HEK293 (cell line): ENCODE measurements around the gene SLC1A7.

ENCODE experiments used
- CTCF ChIA-PET: fragments of 350-600 bp; formaldehyde crosslinking; extraction: SDS; loops from one replicate; lab custom pipeline; 2021; ENCODE audit warnings: antibody characterized with exemption; lab: Yijun Ruan, JAX
- POLR2A ChIA-PET: fragments of 300-600 bp; formaldehyde crosslinking; extraction: SDS; loops from one replicate; lab custom pipeline; 2020; ENCODE audit warnings: antibody characterized with exemption, inconsistent platforms; lab: Yijun Ruan, JAX
- H3K27ac ChIP-seq: fragments of 200-500 bp; sonication (Bioruptor generic); 2 replicates; pipeline ENCODE4 v1.5.1; 2014; ENCODE audit warnings: low read depth, low read length, control low read depth, inconsistent platforms; ENCODE audit errors: extremely low read depth
- H3K36me3 ChIP-seq, 2 experiments: fragments of 200-500 bp in 1 of 2; sonication (Bioruptor generic) in 1 of 2; 1 replicate in 1 of 2; 2 replicates in 1 of 2; pipeline ENCODE4 v1.5.1; 2014 to 2017; ENCODE audit warnings: inconsistent platforms in 2 of 2, low read length in 2 of 2; ENCODE audit not compliant: control insufficient read depth in 2 of 2, insufficient read depth in 1 of 2
- H3K4me1 ChIP-seq: fragments of 200-500 bp; sonication (Bioruptor generic); 2 replicates; pipeline ENCODE4 v1.5.1; 2014; ENCODE audit warnings: mild to moderate bottlenecking, low read length, inconsistent platforms; ENCODE audit not compliant: control insufficient read depth, insufficient read depth
- H3K4me3 ChIP-seq: 2 replicates; pipeline ENCODE4 v1.5.1; 2011; ENCODE audit warnings: low read depth, mild to moderate bottlenecking, control low read depth, low read length, moderate library complexity
- H3K9me3 ChIP-seq: fragments of 200-500 bp; sonication (Bioruptor generic); 2 replicates; pipeline ENCODE4 v1.5.1; 2014; ENCODE audit warnings: low read depth, low read length, inconsistent platforms; ENCODE audit not compliant: control insufficient read depth, insufficient read depth
- ATF2 ChIP-seq: fragments of 450-650 bp; formaldehyde crosslinking; IDR thresholded peaks from 2 replicates; pipeline ENCODE4 v1.5.1; 2016; ENCODE audit warnings: missing biosample characterization, missing genetic modification characterization, low read depth
- GLIS1 ChIP-seq: fragments of 450-650 bp; formaldehyde crosslinking; IDR thresholded peaks from 2 replicates; pipeline ENCODE4 v1.5.1; 2016; ENCODE audit warnings: missing biosample characterization, missing genetic modification characterization
- PBX3 ChIP-seq: sonication (generic); formaldehyde crosslinking; IDR thresholded peaks from 2 replicates; pipeline ENCODE4 v1.8.1; 2022; ENCODE audit warnings: mild to moderate bottlenecking, moderate library complexity, missing genetic modification reagents
- PRDM4 ChIP-seq: fragments of 450-650 bp; formaldehyde crosslinking; IDR thresholded peaks from 2 replicates; pipeline ENCODE4 v1.5.1; 2017; ENCODE audit warnings: missing biosample characterization, missing genetic modification characterization
- PRDM6 ChIP-seq: fragments of 450-650 bp; formaldehyde crosslinking; IDR thresholded peaks from 2 replicates; pipeline ENCODE4 v1.5.1; 2017; ENCODE audit warnings: missing biosample characterization, missing genetic modification characterization
- SCRT2 ChIP-seq: fragments of 450-650 bp; formaldehyde crosslinking; IDR thresholded peaks from 2 replicates; pipeline ENCODE4 v1.5.1; 2016; ENCODE audit warnings: missing biosample characterization, missing genetic modification characterization
- SP3 ChIP-seq: fragments of 450-650 bp; formaldehyde crosslinking; IDR thresholded peaks from 2 replicates; pipeline ENCODE4 v1.5.1; 2016; ENCODE audit warnings: missing biosample characterization, missing genetic modification characterization
- ZBTB10 ChIP-seq: fragments of 450-650 bp; formaldehyde crosslinking; IDR thresholded peaks from 2 replicates; pipeline ENCODE4 v1.5.1; 2016; ENCODE audit warnings: missing biosample characterization, missing genetic modification characterization
- ZFP37 ChIP-seq: fragments of 450-650 bp; formaldehyde crosslinking; IDR thresholded peaks from 2 replicates; pipeline ENCODE4 v1.5.1; 2016; ENCODE audit warnings: missing biosample characterization, missing genetic modification characterization
- ZIC2 ChIP-seq: fragments of 450-650 bp; formaldehyde crosslinking; IDR thresholded peaks from 2 replicates; pipeline ENCODE4 v1.5.1; 2016; ENCODE audit warnings: missing biosample characterization, missing genetic modification characterization
- ZNF140 ChIP-seq: fragments of 450-650 bp; formaldehyde crosslinking; IDR thresholded peaks from 2 replicates; pipeline ENCODE4 v1.5.1; 2016; ENCODE audit warnings: missing biosample characterization, missing genetic modification characterization
- ZNF23 ChIP-seq: fragments of 450-650 bp; formaldehyde crosslinking; IDR thresholded peaks from 2 replicates; pipeline ENCODE4 v1.5.1; 2016; ENCODE audit warnings: missing biosample characterization, missing genetic modification characterization, borderline replicate concordance
- ZNF274 ChIP-seq, 2 experiments: fragments of 200-500 bp in 1 of 2; fragments of 450-650 bp in 1 of 2; sonication (Bioruptor generic) in 1 of 2; formaldehyde crosslinking in 1 of 2; IDR thresholded peaks; 2 replicates each; pipeline versions ENCODE4 v1.5.1 to v1.6.1; 2014 to 2016; ENCODE audit warnings: borderline replicate concordance in 1 of 2, inconsistent platforms in 1 of 2, low read length in 1 of 2, missing biosample characterization in 1 of 2, missing genetic modification characterization in 1 of 2
- ZNF335 ChIP-seq: fragments of 450-650 bp; formaldehyde crosslinking; conservative IDR thresholded peaks from 2 replicates; pipeline ENCODE4 v1.5.1; 2016; ENCODE audit warnings: missing biosample characterization, missing genetic modification characterization
- ZNF394 ChIP-seq: fragments of 450-650 bp; formaldehyde crosslinking; IDR thresholded peaks from 2 replicates; pipeline ENCODE4 v1.5.1; 2016; ENCODE audit warnings: missing biosample characterization, missing genetic modification characterization, mild to moderate bottlenecking, moderate library complexity, borderline replicate concordance
- ZNF416 ChIP-seq: fragments of 450-650 bp; formaldehyde crosslinking; IDR thresholded peaks from 2 replicates; pipeline ENCODE4 v1.5.1; 2016; ENCODE audit warnings: missing biosample characterization, missing genetic modification characterization
- ZNF48 ChIP-seq: fragments of 450-650 bp; formaldehyde crosslinking; IDR thresholded peaks from 2 replicates; pipeline ENCODE4 v1.5.1; 2016; ENCODE audit warnings: missing biosample characterization, missing genetic modification characterization
- ZNF513 ChIP-seq: fragments of 450-650 bp; IDR thresholded peaks from 2 replicates; pipeline ENCODE4 v1.5.1; 2018; ENCODE audit warnings: missing biosample characterization, missing genetic modification characterization
- ZNF548 ChIP-seq: fragments of 450-650 bp; formaldehyde crosslinking; IDR thresholded peaks from 2 replicates; pipeline ENCODE4 v1.5.1; 2016; ENCODE audit warnings: missing biosample characterization, missing genetic modification characterization
- ZNF654 ChIP-seq: fragments of 450-650 bp; formaldehyde crosslinking; IDR thresholded peaks from 2 replicates; pipeline ENCODE4 v1.5.1; 2016; ENCODE audit warnings: low read depth, missing biosample characterization, missing genetic modification characterization
- ZSCAN30 ChIP-seq: fragments of 450-650 bp; IDR thresholded peaks from 2 replicates; pipeline ENCODE4 v1.5.1; 2018; ENCODE audit warnings: missing biosample characterization, mild to moderate bottlenecking, missing genetic modification characterization, moderate library complexity

SLC1A7 gene

GRCh38 chr1:53116307-53116810 lies 26.1 kb downstream of the SLC1A7 start (continued):
- TF ChIP-seq ZNF416 (no peak), SCRT2 (tag by site-specific recombination) (no peak), PBX3 (CRISPR knock-in tag) (no peak), ZNF394 (tag by site-specific recombination) (no peak), ATF2 (tag by site-specific recombination) (no peak), ZNF274 (IDR thresholded peaks at IDR 0.05; ENCODE audit: low read length) (no peak), ZNF274 (tag by site-specific recombination; IDR thresholded peaks at IDR 0.05; ENCODE audit: borderline replicate concordance) (no peak), ZNF654 (tag by site-specific recombination) (no peak)

GRCh38 chr1:53115403-53116306 lies 26.8 kb downstream of the SLC1A7 start:
- no peaks in the 10 kb centered on the region for H3K9me3 ChIP-seq
- POLR2A ChIA-PET, result no interaction called here
- no peaks in the 10 kb centered on the region for H3K36me3 ChIP-seq
- CTCF ChIA-PET, result interaction anchor here (1.2 kb wide), 1 partner anchor 66 kb away, joined by 3 read pairs; no protein-coding TSS in a partner anchor
- no peak overlapping the region; the same call in 1 of the 2 replicates for H3K27ac ChIP-seq
- H3K4me1 ChIP-seq, result peaks cover 4% of the 10 kb centered on the region; the same call in 1 of the 2 replicates
- H3K4me3 ChIP-seq, result no peak overlapping the region
- no peak; the same call in 1 of the 2 replicates for TF ChIP-seq PRDM6
- TF ChIP-seq ZNF23, result no peak
- TF ChIP-seq GLIS1, result peak; percentile 90
- no peak for TF ChIP-seq ZFP37
- peak; percentile 40; the same call in 1 of the 2 replicates for TF ChIP-seq ZIC2 (tag by site-specific recombination)
- no peak for TF ChIP-seq ATF2 (tag by site-specific recombination)
- TF ChIP-seq SP3 (tag by site-specific recombination), result no peak
- no peak for TF ChIP-seq PRDM4 (tag by site-specific recombination)
- no peak for TF ChIP-seq ZBTB10 (tag by site-specific recombination)
- no peak for TF ChIP-seq ZNF335 (tag by site-specific recombination)
- TF ChIP-seq ZNF48 (tag by site-specific recombination), result no peak
- TF ChIP-seq ZNF548 (tag by site-specific recombination), result no peak
- no peak for TF ChIP-seq ZNF513 (tag by site-specific recombination)
- no peak for TF ChIP-seq ZSCAN30 (tag by site-specific recombination)
- no peak for TF ChIP-seq ZNF140 (tag by site-specific recombination)
